GOT3 (cell line): ENCODE results near the gene CCM2L.

Experiments used
- DNase-seq: peaks from one replicate; lab custom pipeline; 2025; ENCODE audit warnings: mixed read lengths; lab: John Stamatoyannopoulos, UW

CCM2L gene

GRCh38 chr20:32010101-32010500 is at the start of gene CCM2L:
TSS of gene CCM2L (plus strand) at chr20:32010438. CDS start at chr20:32010455, 17 bp downstream.
- DNase-seq: no peak

DNA sequence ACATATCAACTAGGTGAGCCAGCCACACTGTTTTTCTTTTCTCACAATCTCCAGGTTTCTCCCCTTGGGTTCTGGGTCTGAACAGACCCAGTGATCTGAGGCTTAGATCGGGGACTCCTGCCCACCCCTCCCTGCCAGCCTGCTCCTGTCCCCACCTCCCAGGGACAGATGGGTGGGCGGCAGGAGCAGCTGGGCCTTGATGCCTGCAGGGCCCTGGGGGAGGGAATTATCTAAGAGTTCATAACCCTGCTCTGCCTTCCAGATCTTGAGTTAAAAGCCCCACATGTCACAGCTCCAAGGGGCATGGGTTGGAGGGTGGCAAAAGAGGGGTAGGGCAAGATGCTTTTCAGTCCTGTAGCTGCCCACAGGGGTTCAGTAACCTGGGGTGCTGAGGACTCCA is 47.5 kb upstream of the CCM2L start:
- DNase-seq: no peak

DNA sequence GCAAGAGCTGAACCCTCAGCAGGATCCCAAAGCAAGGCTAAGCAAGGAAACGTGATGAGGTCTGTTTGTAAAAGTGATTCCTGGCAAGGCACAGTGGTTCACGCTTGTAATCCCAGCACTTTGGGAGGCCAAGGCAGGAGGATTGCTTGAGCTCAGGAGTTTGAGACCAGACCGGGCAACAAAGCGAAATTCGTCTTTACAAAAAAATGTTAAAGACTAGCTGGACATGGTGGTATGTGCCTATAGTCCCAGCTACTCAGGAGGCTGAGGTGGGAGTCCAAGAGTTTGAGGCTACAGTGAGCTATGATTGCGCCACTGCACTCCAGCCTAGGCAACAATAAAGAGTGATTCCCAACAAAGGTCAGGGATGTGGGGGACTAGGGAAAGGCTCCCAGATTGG is 46.3 kb upstream of the CCM2L start:
- DNase-seq: no peak

GRCh38 chr20:31966991-31967655 is 43.1 kb upstream of the CCM2L start:
- DNase-seq: no peak

- DNase-seq: no peak
Observed at GRCh38 chr20:31967830-31968249, 42.4 kb upstream of the CCM2L start, which contains the start of gene XKR7. TSS of gene XKR7 (plus strand) at chr20:31968151. CDS start at chr20:31968176, 25 bp downstream.

- peak; percentile 62 for DNase-seq
Observed at GRCh38 chr20:31968291-31969126, 41.7 kb upstream of the CCM2L start.

DNA sequence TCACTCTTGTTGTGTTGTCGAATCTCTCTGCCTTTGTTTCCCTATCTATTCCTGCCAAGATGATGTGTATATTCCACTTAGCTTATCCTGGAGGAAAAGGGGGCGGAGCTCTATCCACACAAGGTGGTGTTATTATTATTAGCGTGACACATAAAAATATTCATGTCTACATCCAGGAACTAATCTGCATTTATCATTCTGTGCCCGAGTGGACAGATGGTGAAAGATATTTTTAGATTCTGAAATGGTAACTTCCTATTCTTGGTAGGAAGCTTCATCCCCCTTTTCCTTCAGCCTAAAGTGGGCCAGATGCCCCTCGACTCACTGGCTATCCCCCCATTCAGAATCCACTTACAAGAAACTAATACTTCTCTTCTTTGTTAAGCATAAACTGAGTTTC is 40.2 kb upstream of the CCM2L start:
- DNase-seq: no peak

DNA sequence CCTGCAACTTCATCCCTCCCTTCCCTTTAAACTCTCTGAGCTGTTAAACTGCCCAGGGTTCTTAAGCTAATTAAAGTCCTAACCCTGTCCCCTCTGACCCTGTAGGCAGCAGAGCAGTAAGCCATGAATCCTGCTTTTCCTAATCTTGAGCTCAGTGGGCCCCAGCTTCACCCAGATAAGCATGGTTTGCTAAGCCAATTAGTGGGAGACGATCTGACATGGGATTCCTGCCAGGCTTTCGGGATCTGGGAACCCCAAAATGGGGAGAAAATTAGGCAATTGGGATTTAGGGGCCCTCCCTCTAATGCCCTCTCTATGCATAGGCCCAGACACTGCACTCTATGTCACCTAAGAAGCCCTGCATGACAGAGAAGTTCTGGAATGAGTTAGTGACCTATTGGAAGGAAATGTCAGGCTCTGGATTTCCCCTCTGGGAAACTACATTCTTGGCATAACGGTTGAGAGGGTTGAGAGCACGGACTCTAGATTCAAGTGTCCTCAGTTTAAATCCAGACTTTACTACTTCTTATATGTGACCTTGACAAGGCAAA is 37.7 kb upstream of the CCM2L start:
- DNase-seq: no peak

DNA sequence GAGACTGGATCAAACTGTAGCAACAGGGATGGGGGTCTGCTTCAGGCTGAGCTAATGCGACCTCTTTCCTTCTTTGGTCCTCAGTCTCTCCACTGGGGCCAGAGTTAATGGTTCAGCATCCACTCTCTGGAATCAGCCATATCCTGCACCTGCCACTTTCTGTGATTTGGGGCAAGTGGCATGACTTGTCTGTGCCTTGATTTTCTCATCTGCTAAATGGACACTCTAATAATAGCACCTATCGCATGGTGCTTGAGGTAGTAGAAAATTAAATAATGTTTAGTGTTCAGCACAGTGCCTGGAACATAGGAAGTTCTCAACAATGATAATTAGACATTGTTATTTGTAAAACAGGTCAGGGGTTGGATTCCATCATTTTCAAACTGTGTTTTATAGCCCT is 35.9 kb upstream of the CCM2L start:
- no peak for DNase-seq

- DNase-seq: no peak
Observed at GRCh38 chr20:31974951-31975487, 35.2 kb upstream of the CCM2L start.

DNA sequence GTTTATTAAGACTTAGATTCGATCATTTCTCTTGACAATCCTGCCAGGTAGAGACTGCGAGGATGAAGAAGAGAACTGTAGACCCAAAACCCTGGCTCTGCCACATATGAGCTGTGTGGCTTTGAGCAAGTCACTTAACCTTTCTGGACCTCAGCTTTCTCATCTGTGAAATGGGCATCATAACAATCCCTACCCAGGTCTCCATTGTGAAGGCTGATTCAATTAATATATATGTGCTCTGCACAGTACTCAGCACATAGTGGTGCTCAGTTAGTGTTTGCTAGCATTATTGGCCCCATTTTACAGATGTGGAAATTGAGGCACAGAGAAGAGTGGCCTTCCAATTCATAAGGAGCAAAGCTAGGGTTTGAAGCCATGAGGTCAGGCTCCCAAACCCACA is 34.4 kb upstream of the CCM2L start:
- no peak for DNase-seq

DNA sequence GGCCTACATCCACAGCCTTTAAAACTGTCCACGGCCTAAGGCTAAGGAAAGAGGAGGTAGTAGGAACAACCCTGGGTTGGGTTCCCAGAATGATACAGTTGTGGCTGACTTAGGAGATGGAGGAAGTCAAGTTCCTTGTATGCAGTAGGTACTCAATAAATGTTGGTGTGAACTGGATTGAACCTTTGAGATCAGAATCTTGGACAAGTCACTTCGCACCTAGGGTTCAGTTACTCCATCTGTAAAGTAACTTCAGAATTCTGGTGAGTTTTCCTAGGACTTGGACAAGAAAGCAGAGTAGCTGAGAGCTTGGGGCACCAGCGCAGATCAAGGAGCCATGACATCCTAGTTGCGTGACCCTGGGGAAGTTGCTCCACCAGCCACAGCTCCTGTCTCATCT is 33.2 kb upstream of the CCM2L start:
- DNase-seq: no peak

DNA sequence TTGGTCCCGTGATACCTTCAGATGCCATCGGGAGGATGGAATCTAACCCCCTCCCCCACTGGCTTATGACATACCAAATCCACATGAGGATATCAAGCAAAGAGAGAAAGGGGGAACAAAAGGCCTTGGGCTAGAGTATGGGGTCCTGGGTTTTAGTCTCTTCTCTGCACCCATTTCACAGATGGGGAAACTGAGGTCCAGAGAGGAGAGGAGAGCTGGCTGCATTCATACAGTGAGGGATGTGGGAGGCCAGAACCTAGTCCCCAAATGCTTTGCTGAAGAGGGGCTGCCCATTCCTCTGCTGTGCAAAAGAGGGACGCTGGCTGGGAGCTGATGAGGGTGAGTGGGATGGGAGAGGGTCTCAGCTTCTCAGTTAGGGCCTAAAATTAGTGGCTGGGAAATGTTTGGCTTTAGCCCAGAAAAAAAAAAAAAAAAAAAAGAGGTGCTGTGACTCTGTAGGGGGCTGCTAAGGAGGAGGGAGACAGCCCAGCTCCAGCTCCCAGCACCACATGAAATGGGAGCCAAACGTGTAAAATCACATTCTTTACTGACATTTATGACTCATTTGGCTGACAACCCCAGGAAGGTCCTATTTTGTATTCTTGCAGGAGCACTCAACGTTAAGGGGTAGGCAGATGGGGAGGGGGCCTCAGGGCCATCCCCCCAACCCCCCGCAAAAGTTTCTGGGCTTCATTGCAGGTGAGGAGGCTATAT is 30.4 kb upstream of the CCM2L start:
- no peak for DNase-seq

GRCh38 chr20:31981784-31982183 is 28.5 kb upstream of the CCM2L start:
- no peak for DNase-seq

GRCh38 chr20:31984981-31985471 is 25.2 kb upstream of the CCM2L start:
- DNase-seq: no peak

GRCh38 chr20:31987744-31988143 is 22.5 kb upstream of the CCM2L start:
- DNase-seq: no peak

GRCh38 chr20:31988430-31989015 is 21.7 kb upstream of the CCM2L start:
- no peak for DNase-seq

DNA sequence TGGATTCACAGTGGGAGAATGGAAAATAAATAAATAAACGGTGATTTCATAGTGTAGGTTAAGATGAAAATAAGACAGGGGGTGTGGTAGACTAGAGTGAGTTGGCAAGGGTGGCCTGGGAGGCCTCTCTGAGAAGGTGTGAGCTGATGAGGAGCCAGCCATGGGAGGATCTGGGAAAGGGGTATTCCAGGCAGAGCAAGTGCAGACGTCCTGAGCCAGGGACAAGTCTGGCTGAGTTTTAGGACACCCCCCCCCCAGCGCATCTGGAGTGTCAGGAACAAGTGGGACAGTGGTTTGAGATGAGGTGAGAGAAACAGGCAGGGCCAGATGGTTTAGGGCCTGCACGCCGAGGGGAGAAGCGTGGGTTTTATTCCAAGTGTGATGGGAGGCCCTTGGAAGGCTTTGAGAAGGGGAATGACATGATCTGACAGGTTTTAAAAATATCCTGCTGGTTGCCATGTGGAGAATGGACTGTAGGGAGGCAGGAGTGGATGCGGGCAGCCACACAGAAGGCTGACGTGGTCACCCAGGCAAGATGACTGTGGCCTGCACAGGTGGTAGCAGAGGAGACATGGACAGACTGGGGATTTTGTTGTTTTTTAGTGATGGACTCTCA is 21.1 kb upstream of the CCM2L start:
- no peak for DNase-seq

- no peak for DNase-seq
Observed at GRCh38 chr20:31990641-31991338, 19.4 kb upstream of the CCM2L start.

DNA sequence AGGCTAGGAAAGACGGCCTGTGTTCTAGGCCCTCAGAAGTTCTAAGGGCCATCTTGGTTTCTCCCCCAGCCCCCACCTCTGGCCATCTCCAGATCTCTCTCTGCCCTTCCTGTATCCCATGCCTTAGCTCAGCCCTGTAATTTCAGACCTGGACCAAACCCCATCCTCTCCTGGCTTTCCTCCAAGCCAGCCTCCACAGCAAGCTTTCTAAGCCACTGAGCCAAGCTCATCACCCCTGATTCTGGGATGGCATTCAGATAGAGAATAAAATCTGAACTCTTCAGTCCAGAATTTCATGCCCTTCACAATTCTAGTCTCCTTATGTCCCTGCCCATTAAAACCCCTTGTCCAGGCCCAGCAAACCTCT is 18.9 kb upstream of the CCM2L start:
- no peak for DNase-seq

- no peak for DNase-seq
Observed at GRCh38 chr20:31992086-31992485, 18.2 kb upstream of the CCM2L start.
